Right lobe of liver (tissue), 4 donors: Measurements from ENCODE around the gene TBC1D8.

Experiments used
- POLR2A ChIP-seq: fragments of 450-650 bp; IDR thresholded peaks from one replicate; pipeline ENCODE4 v1.6.1; 2017; ENCODE audit warnings: antibody characterized with exemption, mild to moderate bottlenecking
- TF ChIP-seq, protein P1 (sequence below), 4 donors: fragments of 200-600 bp in 3 of 4; fragments of 450-650 bp in 1 of 4; IDR thresholded peaks; one replicate each; pipeline versions ENCODE4 v1.5.1 to v1.8.0; 2016 to 2022; ENCODE audit warnings: antibody characterized with exemption in 4 of 4, mild to moderate bottlenecking in 2 of 4
- donor health status: DM: no; HTN: no; CAD: no.
- donor health status: DM: no; HTN: no; CAD: no.
- donor health status: DM: no; HTN: yes; CAD: no.

DNA sequence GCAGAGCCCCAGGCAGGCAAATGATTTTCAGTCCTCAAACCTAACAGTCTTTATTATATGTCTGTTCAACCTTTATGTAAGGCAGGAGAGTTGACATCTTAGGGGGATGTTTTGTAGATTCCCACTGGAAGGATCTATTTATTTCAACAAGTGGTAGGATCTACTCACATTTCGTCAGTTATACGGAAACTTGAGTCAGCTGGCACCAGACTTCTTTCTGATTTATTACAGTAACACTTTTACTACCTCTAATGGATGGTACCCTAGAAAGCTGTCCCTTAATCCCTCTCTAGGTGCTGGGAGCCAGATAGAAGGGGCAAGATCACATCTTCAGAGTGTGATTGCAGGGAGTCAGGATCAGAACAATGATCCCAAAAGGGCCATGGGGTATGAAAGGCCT, 151.2 kb downstream of the TBC1D8 start:
- TF ChIP-seq, protein P1, sequence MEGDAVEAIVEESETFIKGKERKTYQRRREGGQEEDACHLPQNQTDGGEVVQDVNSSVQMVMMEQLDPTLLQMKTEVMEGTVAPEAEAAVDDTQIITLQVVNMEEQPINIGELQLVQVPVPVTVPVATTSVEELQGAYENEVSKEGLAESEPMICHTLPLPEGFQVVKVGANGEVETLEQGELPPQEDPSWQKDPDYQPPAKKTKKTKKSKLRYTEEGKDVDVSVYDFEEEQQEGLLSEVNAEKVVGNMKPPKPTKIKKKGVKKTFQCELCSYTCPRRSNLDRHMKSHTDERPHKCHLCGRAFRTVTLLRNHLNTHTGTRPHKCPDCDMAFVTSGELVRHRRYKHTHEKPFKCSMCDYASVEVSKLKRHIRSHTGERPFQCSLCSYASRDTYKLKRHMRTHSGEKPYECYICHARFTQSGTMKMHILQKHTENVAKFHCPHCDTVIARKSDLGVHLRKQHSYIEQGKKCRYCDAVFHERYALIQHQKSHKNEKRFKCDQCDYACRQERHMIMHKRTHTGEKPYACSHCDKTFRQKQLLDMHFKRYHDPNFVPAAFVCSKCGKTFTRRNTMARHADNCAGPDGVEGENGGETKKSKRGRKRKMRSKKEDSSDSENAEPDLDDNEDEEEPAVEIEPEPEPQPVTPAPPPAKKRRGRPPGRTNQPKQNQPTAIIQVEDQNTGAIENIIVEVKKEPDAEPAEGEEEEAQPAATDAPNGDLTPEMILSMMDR (IDR thresholded peaks at IDR 0.05) = no peak
- TF ChIP-seq POLR2A = no peak
